ENCODE measurements around the gene SRCAP.
A peak's percentile ranks its signal among the peaks of the same experiment; 100 is the strongest.
"Not testable (repeated sequence)": the region's sequence is repeated elsewhere in the genome, so short reads cannot be mapped to it uniquely, and the experiment has no call there.

SRCAP gene

DNA sequence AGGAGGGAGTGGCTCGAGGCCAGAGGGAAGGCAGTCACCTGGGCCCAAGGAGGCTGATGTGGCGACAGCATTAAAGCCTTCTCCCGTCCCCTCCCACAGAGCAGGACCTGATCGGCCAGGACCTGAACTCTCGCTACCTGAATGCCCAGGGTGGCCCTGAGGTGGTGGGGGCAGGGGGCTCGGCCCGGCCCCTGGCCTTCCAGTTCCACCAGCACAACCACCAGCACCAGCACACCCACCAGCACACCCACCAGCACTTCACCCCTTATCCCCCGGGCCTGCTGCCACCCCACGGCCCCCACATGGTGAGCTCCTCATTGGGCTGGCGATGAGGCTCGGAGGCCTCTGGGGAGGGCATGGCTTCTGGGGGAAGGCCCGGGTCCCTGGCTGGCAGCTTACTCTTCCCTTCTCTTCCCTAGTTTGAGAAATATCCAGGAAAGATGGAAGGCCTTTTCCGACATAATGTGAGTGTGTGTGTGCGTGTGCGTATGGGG, 34.3 kb upstream of the SRCAP start:
- DNase-seq, result no peak

DNA sequence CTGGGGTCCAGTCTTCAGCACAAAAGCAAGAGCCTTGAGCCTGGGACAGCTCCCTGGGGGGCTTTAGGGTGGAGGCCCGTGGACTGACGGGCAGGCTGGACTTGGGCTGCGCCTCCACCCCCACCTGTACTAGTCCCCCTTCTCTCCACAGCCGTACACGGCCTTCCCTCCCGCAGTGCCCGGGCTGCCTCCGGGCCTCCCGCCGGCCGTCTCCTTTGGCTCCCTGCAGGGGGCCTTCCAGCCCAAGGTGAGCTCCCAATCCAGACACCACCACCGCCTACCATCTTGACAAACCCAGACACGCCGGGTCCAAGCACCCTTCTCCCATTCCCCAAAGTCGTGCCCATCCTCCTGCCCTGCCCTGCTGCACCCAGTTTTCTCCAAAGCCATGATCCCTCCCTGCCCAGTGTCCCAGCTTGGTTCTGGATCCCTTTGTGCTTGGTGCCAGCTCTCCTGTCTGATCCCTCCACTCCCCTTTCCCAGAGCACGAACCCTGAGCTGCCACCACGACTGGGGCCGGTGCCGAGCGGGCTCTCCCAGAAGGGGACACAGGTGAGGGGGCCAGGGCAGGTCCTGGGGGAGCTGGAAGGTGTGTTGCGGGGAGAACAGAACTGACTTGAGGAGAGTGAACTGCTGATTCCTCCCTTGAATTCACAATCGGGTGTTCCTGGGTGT, 33.7 kb upstream of the SRCAP start:
- no peak for DNase-seq

- DNase-seq, result no peak
Measured at GRCh38 chr16:30665830-30666190, 33.2 kb upstream of the SRCAP start.

DNA sequence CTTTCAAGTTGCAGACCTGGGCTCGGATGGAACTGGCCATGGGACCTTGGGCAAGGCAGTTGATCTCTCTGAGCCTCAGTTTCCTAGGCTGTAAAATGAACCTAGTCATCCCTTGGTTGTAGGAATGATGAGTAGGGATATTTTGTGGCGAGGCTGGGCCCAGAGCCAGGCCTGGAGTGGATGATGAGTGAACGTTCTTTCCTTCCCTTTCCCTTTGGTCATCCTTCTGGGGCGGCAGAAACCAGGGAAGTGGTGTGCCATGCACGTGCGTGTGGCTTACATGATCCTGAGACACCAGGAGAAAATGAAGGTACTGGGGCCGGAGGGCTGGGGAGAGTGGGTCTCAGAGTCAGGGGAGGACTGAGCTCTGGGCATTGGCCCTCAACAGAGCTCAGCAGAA, 32.3 kb upstream of the SRCAP start:
- no peak for DNase-seq

- DNase-seq, result no peak
Measured at GRCh38 chr16:30667361-30667905, 31.5 kb upstream of the SRCAP start.

DNA sequence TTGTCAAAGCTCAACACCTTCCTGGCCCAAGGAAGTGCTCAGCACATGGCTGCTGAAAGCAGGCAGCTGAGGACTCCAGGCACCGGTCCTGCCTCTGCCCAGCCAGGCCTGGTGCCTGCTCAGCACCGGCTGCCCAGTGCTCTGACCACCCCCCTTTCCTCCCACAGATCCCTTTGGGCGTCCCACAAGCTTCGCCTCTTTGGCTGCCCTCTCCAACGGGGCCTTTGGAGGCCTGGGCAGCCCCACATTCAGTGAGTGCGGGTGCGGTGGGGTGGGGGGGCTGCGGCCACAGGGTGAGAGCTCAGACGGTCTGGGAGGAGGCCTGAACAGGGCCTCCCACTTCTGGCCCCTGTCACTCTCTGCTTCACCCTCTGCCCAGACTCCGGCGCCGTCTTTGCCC, 30.6 kb upstream of the SRCAP start:
- no peak for DNase-seq

- no peak for DNase-seq
Measured at GRCh38 chr16:30669026-30669902, 29.7 kb upstream of the SRCAP start.

GRCh38 chr16:30669903-30670824, 28.8 kb upstream of the SRCAP start:
- no peak for DNase-seq

GRCh38 chr16:30675143-30675542, 23.8 kb upstream of the SRCAP start:
- no peak for DNase-seq

DNA sequence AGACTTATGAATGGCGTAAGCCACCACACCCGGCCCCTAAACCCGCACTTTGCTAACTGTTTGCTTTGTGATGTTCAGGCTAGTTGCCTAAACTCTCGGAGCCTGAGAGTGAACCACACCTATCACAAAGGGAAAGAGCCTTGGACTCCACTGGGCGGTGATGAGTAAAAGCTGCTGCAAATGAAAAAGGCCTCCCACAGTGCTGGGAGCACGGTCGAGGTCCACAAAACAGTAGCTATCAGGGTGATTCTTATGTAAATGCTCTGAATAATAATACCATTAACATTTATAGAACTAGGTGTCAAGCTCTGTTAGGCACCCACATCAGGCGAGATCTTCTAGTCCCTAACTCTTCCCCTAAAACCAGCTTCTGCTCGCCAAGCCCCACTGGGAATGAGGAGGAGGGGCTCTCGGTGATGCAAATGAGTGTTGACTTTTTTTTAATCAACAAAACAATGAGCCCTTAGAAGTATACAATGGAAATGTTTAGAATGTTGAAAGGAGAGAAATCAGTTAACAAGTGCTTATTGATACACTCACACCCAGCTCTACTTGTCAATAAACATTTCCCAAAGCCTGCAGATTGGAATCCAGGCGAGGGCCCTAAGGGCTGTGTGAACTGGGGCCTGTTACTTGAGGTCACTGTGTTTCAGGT, 20.9 kb upstream of the SRCAP start:
- DNase-seq, result no peak

DNA sequence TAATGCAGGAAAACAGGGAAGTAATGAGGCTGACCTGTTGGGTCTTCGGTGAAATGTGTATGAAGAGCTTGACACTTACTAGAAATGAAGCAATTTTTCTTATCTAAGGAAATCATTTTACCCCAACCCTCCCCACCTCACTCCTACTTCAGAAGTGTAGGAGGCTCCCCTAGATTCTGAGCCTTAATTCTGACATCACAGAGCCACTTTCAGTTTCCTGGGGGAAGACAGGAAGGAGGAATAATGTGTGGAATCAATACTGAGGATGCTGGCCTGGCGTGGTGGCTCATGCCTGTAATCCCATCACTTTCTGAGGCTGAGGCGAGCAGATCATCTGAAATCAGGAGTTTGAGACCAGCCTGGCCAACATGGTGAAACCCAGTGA, 20.4 kb upstream of the SRCAP start:
- DNase-seq, result no peak

- no peak for DNase-seq
Measured at GRCh38 chr16:30680326-30680725, 18.6 kb upstream of the SRCAP start.

GRCh38 chr16:30688701-30689100, 10.3 kb upstream of the SRCAP start:
- no peak for DNase-seq

GRCh38 chr16:30691907-30692306, 7.1 kb upstream of the SRCAP start:
- DNase-seq, result no peak

GRCh38 chr16:30692396-30693064, 6.4 kb upstream of the SRCAP start:
- DNase-seq, result no peak

GRCh38 chr16:30694926-30695693, 3.9 kb upstream of the SRCAP start:
- DNase-seq, result no peak

GRCh38 chr16:30696646-30697045, 2.3 kb upstream of the SRCAP start:
- DNase-seq, result not testable (repeated sequence)

DNA sequence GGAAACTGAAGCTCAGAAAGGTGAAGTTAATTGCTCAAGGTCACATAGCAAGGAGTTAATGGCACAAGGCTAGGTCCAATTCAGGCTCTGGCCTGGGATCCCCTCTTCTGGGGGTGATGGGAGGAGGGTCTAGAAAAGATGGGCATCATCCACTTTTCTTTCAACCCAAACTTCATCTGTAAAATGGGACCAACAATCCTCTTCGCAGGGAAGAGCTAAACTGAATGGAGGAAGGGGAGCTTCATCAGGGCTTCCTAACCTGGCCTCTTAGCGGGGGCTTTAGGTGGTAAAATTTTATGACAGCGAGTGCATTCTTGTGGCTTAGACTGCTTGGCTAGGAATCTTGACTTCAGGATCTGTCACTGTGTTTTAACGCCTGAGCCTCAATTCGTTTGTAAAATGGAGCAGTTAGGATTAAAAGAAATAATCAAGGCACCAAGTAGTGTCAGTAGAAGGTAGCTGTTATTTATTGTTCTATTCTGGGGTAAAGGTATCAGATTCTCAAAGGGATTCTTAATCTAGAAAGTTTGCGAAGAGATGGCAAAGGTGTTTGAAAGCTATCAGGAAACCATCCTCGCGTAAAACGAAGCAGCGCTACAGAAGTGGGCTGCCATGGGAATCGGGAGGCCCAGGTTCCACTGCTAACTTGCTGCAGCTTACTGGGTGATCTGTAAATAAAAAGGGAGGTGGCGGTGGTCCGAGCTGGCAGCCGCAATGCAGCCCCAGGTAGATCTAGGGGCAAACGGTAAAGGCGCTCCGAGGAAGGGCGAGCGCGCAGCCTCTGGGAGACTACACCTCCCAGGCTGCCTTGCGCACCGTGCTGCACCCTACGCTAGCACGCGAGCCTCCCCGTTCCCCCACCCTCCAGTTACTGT, 1.5 kb upstream of the SRCAP start:
- DNase-seq, result no peak

DNA sequence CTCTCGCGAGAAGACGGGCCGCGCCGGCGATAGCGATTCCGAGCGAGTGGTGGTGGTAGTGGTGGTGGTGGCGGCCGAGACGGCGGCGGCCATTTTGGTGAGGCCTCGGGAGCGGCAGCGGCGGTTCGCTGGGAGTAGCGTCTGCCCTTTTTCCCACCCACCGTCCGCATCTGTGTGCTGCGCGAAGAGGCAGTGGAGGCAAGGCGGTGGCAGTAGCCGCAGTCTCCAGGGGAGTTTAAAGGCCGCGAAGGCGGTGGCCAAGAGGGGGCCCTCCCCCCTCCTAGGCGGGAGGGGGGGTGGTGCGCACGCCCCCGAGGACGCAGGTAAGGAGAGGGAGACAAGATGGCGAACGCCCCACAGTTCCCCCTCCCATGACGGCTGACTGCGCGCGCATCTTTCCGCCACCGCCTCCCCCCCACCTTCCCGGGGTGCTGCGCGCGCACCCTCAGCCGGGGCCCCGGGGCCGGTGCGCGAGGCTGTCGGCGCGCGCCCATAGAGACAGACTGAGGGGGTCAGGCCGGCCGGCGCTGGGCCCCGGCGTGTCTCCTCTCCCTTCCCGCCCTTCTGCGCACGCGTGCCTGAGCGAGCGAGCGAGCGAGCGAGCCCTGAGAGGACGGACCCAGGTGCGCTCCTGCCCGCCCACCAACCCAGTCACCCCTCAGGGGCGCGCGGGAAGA, 694 bp upstream of the SRCAP start:
- DNase-seq, result peak; percentile 99
